GM18867 (cell line): ENCODE results near the gene HMCN1.

Experiments
- ATAC-seq: cut with Tn5 transposase; IDR thresholded peaks from one replicate; pipeline ENCODE4 v1.9.1; 2021; ENCODE audit warnings: mild to moderate bottlenecking, moderate library complexity; ENCODE audit not compliant: unreplicated experiment

The HMCN1 gene

GRCh38 chr1:186002406-186002805, 268.2 kb downstream of the HMCN1 start:
- no peak for ATAC-seq

DNA sequence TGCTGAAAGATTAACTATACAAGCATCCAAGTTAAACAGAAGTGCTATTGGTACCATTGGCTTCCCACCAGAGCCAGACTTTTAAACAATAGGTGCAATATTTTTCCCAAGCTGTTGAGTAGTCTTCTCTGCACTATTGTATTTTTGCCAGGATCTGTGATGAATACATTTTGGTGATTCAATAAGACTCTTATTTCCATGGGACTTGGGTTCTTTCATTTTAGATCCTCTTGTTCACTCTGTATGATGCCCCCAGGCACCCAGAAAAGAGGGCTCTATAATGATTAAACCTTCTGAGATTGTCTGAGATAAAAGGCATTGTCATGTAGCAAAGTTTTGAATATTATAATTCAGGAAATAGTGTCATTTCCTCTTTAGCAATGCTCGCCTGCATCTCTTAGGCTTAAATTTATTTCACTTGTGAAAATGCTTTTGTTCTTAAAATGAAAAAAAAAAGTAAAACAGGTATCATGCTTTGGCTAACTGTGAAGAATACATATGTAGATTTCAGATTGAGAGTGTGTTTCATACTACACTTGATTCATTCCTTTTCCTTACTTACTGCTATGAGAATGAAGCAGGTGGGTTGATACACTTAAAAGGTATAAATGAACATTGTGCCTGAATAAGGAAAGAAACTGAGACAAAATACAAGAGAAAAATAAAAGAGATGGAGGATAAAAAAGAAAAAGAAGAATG, 275.0 kb downstream of the HMCN1 start:
- ATAC-seq = no peak

DNA sequence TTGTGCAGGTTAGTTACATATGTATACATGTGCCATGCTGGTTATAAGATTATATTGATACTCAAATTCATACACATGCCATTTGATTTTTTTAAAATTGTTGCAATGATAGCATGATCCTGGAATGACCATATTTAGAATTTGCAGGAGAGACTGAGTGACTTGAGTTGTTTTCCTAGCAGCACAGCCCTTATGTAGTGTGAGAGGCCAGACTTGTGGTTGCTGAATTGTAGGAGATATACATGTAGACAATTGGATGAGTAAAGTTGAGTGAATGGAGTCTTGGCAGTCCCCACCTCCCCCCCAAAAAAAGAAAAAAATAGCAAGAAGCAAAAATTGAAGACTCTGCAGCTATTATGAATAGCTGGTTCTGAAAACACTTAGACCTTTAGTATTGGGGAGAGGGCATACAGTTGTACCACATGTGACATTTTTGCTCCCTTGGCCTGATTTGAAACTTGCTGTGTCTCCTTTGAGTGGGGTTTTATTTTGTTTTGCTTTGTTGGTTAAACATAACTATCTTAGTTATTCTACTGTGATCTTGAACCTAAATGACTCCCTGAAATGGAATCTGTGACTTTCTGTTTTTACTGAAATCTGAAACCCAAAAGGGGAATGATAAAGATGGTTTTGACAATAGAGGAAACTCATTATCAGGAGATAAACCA, 280.3 kb downstream of the HMCN1 start:
- ATAC-seq = no peak

- no peak for ATAC-seq
These were observed 282.7 kb downstream of the HMCN1 start for GRCh38 chr1:186016856-186017255.

DNA sequence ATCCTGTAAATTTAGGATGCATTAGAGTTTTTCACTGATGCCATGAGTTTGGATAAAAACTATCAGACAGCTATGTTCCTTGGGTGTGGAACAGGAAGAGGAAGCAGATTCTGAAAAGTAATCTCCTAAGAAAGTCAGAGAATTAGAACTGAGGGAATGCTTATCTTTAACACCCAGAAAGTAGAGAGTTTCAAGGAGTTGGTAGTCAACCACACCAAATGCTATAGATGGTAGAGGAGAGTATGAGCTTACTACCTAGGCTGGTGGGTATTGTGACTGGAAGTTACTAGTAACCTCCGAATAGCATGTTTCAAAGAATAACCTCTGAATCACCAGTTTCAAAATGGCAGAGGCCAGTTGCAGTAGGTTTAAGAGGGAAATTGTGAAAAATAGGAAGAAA, 288.0 kb downstream of the HMCN1 start:
- no peak for ATAC-seq

- no peak for ATAC-seq
These were observed 292.8 kb downstream of the HMCN1 start for GRCh38 chr1:186026946-186027345.

GRCh38 chr1:186027621-186028020, 293.4 kb downstream of the HMCN1 start:
- no peak for ATAC-seq

DNA sequence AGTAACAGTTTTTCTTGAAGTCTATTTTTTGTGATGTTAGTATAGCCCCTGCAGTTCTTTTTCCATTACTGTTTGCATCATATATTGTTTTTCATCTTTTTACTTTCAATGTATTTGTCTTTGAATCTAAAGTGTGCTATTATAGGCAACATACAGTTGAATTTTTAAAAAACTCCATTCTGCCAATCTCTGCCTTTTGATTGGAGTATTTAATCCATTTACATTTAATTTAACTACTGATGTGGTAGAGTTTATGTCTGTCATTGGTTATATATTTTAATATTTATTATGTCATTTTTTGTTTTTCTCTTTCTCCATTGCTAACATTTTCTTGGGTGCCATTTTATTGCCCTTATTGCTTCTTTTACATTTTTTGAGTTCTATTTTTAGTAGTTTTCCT, 296.3 kb downstream of the HMCN1 start:
- no peak for ATAC-seq

DNA sequence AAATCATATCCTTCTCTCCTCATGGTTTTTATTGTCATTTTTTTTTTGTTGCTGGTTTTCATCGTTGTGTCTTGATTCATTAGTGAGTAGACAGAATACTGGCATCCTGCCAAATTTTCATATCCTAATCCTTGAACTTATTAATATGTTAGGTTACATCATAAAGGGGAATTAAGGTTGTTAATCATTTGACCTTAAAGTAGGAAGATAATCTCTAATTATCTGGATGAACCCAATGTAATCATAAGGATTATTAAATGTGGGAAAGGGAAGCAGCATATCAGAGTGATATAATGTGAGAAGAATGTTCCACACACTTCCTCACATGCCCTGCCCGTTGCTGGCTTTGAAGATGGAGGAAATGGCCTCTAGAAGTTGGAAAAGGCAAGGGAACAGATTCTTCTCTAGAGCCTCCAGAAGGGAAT, 299.7 kb downstream of the HMCN1 start:
- no peak for ATAC-seq

DNA sequence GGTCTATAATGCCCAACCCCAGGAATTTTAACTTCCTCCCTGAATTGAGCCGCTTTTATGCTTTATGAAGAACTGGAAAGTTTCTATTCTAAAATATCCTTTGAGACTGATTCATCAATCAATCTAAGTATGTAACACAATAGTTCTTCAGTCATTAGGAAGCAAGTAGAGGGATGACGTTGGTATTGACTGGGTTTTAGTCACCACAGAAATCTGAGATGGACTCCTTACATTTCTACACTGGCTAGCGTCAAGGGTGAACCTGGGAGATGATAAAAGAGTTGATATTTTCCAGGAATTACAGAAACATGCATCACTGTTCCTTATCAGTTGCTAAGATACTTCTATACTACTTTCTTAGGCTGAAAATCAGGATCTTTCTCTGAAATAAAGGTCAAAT, 308.0 kb downstream of the HMCN1 start:
- no peak for ATAC-seq

DNA sequence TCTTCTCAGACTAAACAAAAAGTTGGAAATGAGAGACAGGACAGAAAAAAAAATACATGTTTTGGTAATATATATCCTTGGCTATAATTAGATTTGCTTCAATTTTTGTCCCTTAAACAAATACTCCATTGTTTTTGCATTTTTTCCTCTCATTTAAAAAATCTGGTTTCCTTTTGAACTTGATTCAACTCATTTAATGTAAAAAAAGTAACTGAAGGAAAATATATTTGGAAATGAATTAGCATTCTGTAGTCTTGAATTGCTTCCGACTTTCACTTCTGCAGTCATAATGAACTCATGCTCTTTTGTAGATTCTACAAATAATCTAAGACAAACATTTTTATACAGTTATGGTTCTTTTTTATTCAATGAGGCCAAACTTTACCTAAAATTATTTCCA, 309.1 kb downstream of the HMCN1 start:
- no peak for ATAC-seq

GRCh38 chr1:186044079-186044685, 310.0 kb downstream of the HMCN1 start:
- ATAC-seq = no peak

- ATAC-seq = no peak
These were observed 312.4 kb downstream of the HMCN1 start for GRCh38 chr1:186046437-186047211.

GRCh38 chr1:186050360-186050759, 316.2 kb downstream of the HMCN1 start:
- ATAC-seq = no peak

- ATAC-seq = no peak
These were observed 319.8 kb downstream of the HMCN1 start for GRCh38 chr1:186054003-186054402.

GRCh38 chr1:186054932-186055331, 320.7 kb downstream of the HMCN1 start:
- no peak for ATAC-seq

DNA sequence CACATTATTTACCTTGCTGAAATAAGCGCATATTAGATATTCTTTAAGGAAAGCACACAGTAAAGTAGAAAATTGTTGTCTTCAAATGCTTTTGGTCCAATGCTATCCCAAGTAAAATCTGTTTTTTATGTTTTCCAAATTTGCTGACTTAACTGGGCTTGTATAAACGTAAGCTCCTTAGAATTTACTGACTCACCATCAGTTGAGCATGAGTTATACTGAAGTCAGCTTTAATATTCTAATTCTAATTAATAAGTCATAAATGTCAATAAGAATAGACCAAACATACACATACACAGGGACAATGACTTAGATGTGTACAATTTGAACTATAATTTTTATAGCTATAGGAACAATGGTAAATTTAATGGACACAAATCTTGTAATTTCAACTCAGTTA, 321.7 kb downstream of the HMCN1 start:
- no peak for ATAC-seq

DNA sequence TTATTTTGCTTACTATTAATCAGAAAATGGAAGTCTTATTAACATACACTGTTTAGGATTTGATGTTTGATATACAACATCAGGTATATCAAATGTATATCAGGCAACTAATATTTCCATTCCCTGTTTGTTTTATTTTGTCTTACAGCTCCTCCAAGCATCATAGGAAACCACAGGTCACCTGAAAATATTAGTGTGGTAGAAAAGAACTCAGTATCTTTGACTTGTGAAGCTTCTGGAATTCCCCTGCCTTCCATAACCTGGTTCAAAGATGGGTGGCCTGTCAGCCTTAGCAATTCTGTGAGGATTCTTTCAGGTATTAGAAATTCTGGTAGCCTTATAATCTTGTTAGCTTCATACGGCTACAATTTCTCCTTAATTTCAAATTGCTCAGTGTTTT, 322.9 kb downstream of the HMCN1 start:
- ATAC-seq = no peak

DNA sequence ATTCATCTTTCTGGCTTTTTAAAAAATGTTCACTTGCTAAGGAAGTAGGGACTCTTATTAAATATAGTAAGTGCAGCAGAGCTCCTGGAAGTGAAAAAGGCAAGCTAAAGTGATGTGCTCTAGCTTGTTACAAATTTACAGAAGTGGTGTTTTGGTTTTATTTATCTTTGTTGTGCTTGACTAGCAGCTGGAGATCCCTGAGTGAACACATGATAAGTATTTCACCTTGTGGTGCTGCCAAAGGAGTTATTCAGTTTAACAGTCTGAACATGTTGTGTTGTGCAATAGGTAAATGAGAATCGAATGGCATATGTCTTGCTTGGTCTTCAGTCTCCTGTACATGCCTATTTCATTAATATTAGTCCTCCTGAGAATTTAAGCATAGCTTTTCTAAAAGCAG, 325.1 kb downstream of the HMCN1 start:
- no peak for ATAC-seq

DNA sequence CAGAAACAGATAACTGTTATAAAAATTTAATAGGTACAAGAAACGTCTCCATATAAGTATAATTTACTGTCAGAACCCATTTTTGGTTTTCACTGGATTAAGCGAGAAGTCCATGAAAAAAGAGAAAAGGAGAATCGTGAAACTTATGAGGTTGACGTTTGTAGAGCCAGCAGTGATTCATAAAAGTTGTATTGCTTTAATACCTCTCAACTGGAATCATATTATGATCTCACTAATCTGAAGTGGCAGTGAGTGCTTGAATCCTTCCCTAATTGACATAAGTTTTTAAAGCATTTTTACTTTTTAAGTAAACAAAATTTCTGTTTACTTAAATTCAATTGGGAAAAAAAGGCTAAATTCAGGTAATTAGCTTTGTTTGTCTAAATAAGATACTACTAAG, 325.6 kb downstream of the HMCN1 start:
- ATAC-seq = no peak

- ATAC-seq = no peak
These were observed 326.0 kb downstream of the HMCN1 start for GRCh38 chr1:186060226-186060625.
